HG03196 (cell line): ENCODE data around the gene ABI2.
"Not testable (repeated sequence)": the region's sequence is repeated elsewhere in the genome, so short reads cannot be mapped to it uniquely, and the experiment has no call there.

Experiments
- ATAC-seq: cut with Tn5 transposase; IDR thresholded peaks from one replicate; pipeline ENCODE4 v1.9.1; 2021; ENCODE audit not compliant: unreplicated experiment

ABI2 gene

GRCh38 chr2:203327901-203328759 lies at the start of gene ABI2:
ABI2 (plus strand) TSS chr2:203328394; CDS start chr2:203328515, 121 bp downstream.
- peak; percentile 53 for ATAC-seq

GRCh38 chr2:203279288-203279687 lies 48.9 kb upstream of the ABI2 start:
- ATAC-seq, result no peak

GRCh38 chr2:203280428-203281064 lies 47.6 kb upstream of the ABI2 start:
- no peak for ATAC-seq

GRCh38 chr2:203282101-203282500 lies 46.1 kb upstream of the ABI2 start:
- no peak for ATAC-seq

GRCh38 chr2:203286532-203286931 lies 41.7 kb upstream of the ABI2 start:
- ATAC-seq, result no peak

GRCh38 chr2:203301667-203302066 lies 26.5 kb upstream of the ABI2 start:
- ATAC-seq, result no peak

- not testable (repeated sequence) for ATAC-seq
Measured at GRCh38 chr2:203302586-203302985, 25.6 kb upstream of the ABI2 start.

- ATAC-seq, result no peak
Measured at GRCh38 chr2:203310688-203311436, 17.3 kb upstream of the ABI2 start.

GRCh38 chr2:203326356-203326755 lies 1.8 kb upstream of the ABI2 start:
- no peak for ATAC-seq

- ATAC-seq, result no peak
Measured at GRCh38 chr2:203327582-203327900, 653 bp upstream of the ABI2 start.

GRCh38 chr2:203328760-203329540 lies 756 bp downstream of the ABI2 start:
- peak; percentile 60 for ATAC-seq

GRCh38 chr2:203330434-203330833 lies 2.2 kb downstream of the ABI2 start:
- no peak for ATAC-seq

GRCh38 chr2:203338322-203338721 lies 10.1 kb downstream of the ABI2 start:
- ATAC-seq, result no peak

GRCh38 chr2:203340791-203341487 lies 12.7 kb downstream of the ABI2 start:
- no peak for ATAC-seq

GRCh38 chr2:203341741-203342310 lies 13.6 kb downstream of the ABI2 start:
- no peak for ATAC-seq

GRCh38 chr2:203342374-203342773 lies 14.2 kb downstream of the ABI2 start:
- ATAC-seq, result not testable (repeated sequence)

- ATAC-seq, result no peak
Measured at GRCh38 chr2:203344667-203345066, 16.5 kb downstream of the ABI2 start.

GRCh38 chr2:203346612-203347011 lies 18.4 kb downstream of the ABI2 start:
- no peak for ATAC-seq

- no peak for ATAC-seq
Measured at GRCh38 chr2:203347375-203347774, 19.2 kb downstream of the ABI2 start.
